Measurements from ENCODE around the gene AP4E1. TPM values are rescaled to one million over a fixed set of nuclear protein-coding genes. Genes with fewer than 3 reads are reported as not detected.

AP4E1 gene
- total RNA-seq, 3 donors from 2014 or later, result 5.8 to 12.8 (median 12.7) TPM

- Histone ChIP-seq H3K27me3 (no peaks in the 10 kb centered on the region), H3K36me3 (no peaks in the 10 kb centered on the region), H3K9me3 (no peaks in the 10 kb centered on the region), H3K4me3 (no peak overlapping the region), H3K27ac (no peak overlapping the region), H3K4me1 (no peaks in the 10 kb centered on the region)
- TF ChIP-seq POLR2A (IDR thresholded peaks at IDR 0.05) (no peak), POLR2AphosphoS5 (IDR thresholded peaks at IDR 0.05) (no peak), CTCF (IDR thresholded peaks at IDR 0.05) (no peak)
- no peak for DNase-seq (ENCODE audit: low spot score in 2 of 2)
- intact Hi-C loops (cut with DNase I; ENCODE audit: low total_unique reads), result no loop called here
These were observed 145.1 kb downstream of the AP4E1 start for GRCh38 chr15:51053571-51053970.

- Histone ChIP-seq H3K36me3 (no peaks in the 10 kb centered on the region), H3K27ac (no peak overlapping the region), H3K4me3 (no peak overlapping the region), H3K9me3 (no peaks in the 10 kb centered on the region), H3K4me1 (no peaks in the 10 kb centered on the region), H3K27me3 (no peaks in the 10 kb centered on the region)
- intact Hi-C loops (cut with DNase I; ENCODE audit: low total_unique reads), result no loop called here
- no peak for TF ChIP-seq POLR2A (IDR thresholded peaks at IDR 0.05)
- no peak for TF ChIP-seq CTCF (IDR thresholded peaks at IDR 0.05)
- TF ChIP-seq POLR2AphosphoS5 (IDR thresholded peaks at IDR 0.05), result no peak
- no peak for DNase-seq (ENCODE audit: low spot score in 2 of 2)
These were observed 146.1 kb downstream of the AP4E1 start for GRCh38 chr15:51054535-51054934.

Other genes with a start within 250 kb of the AP4E1 start
- 10 to 100 TPM; 44.0 to 94.4 (median 66.2) TPM for gene TRPM7, start 221.9 kb upstream of the AP4E1 start, total RNA-seq
- gene SPPL2A, start 143.0 kb upstream of the AP4E1 start, total RNA-seq, result 100 to 1,000 TPM in 2 of 3 donors, 10 to 100 TPM in 1; 84.6 to 162 (median 135) TPM
- gene TNFAIP8L3, start 186.2 kb downstream of the AP4E1 start, total RNA-seq, result 1 to 10 TPM; 2.5 to 4.3 (median 4.0) TPM

All from breast epithelium (tissue), 4 donors.